Gastrocnemius medialis (tissue), 4 donors: ENCODE results near the gene ZDHHC17.

ENCODE experiments used
- POLR2A ChIP-seq, 2 donors: fragments of 450-650 bp; IDR thresholded peaks; one replicate each; pipeline ENCODE4 v1.6.1; 2017; ENCODE audit warnings: antibody characterized with exemption in 2 of 2, mild to moderate bottlenecking in 2 of 2, moderate library complexity in 2 of 2
- TF ChIP-seq, protein P1 (sequence below), 5 experiments: fragments of 450-650 bp in 3 of 5; fragments of 200-600 bp in 2 of 5; sonication (generic) in 2 of 5; IDR thresholded peaks in 4 of 5; conservative IDR thresholded peaks in 1 of 5; 1 replicate in 4 of 5; 2 replicates in 1 of 5; pipeline ENCODE4 v1.5.1; 2016 to 2019; ENCODE audit warnings: antibody characterized with exemption in 5 of 5, mild to moderate bottlenecking in 3 of 5, moderate library complexity in 3 of 5

DNA sequence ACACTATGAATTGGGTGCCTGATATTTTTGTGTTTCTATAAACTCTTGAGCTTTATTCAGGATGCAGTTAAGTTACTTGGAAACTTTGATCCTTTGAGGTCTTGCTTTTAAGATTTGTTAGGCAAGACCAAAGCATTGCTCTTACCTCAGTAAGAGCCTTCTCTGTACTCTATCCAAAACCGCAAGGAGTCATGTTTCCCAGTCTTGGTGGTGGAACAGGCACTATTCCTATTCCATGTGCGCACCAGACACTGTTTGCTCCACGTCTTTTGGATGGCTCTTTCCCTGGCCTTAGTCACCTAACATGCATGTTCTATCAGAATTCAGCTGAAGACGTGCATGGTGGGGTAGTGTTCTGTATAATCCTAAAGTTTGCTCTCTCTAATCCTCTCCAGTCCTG is 91.4 kb downstream of the ZDHHC17 start:
- TF ChIP-seq, protein P1, sequence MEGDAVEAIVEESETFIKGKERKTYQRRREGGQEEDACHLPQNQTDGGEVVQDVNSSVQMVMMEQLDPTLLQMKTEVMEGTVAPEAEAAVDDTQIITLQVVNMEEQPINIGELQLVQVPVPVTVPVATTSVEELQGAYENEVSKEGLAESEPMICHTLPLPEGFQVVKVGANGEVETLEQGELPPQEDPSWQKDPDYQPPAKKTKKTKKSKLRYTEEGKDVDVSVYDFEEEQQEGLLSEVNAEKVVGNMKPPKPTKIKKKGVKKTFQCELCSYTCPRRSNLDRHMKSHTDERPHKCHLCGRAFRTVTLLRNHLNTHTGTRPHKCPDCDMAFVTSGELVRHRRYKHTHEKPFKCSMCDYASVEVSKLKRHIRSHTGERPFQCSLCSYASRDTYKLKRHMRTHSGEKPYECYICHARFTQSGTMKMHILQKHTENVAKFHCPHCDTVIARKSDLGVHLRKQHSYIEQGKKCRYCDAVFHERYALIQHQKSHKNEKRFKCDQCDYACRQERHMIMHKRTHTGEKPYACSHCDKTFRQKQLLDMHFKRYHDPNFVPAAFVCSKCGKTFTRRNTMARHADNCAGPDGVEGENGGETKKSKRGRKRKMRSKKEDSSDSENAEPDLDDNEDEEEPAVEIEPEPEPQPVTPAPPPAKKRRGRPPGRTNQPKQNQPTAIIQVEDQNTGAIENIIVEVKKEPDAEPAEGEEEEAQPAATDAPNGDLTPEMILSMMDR (IDR thresholded peaks at IDR 0.05 in 4 of 5, conservative IDR thresholded peaks at IDR 0.05 in 1 of 5) = no peak
- no peak for TF ChIP-seq POLR2A (IDR thresholded peaks at IDR 0.05)
